ENCODE results near the gene CDYL2.

DNA sequence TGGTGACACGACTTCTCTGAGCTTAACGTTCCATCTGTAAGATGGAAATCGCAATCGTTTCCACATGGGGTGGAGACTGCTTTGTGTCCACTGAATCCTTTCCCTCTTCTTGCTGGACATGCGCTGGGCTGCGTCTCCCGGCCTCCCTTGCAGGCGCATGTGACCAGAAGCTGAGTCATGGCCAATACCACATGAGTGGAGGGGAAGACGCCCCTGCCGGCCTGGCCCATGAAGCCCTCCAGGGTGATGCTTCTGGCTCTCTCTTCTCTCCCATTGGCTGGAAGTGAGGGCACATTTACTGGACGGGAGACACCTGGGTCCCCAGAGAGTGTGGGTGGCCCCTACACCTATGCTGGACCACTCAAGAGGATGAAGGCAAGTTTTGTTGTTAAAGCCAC is 192.5 kb downstream of the CDYL2 start:
- TF ChIP-seq CTCF (IDR thresholded peaks at IDR 0.05) (no peak), POLR2A (IDR thresholded peaks at IDR 0.05) (no peak), POLR2AphosphoS5 (IDR thresholded peaks at IDR 0.05) (no peak)
